ENCODE measurements around the gene KRTAP9-6.

The KRTAP9-6 gene

DNA sequence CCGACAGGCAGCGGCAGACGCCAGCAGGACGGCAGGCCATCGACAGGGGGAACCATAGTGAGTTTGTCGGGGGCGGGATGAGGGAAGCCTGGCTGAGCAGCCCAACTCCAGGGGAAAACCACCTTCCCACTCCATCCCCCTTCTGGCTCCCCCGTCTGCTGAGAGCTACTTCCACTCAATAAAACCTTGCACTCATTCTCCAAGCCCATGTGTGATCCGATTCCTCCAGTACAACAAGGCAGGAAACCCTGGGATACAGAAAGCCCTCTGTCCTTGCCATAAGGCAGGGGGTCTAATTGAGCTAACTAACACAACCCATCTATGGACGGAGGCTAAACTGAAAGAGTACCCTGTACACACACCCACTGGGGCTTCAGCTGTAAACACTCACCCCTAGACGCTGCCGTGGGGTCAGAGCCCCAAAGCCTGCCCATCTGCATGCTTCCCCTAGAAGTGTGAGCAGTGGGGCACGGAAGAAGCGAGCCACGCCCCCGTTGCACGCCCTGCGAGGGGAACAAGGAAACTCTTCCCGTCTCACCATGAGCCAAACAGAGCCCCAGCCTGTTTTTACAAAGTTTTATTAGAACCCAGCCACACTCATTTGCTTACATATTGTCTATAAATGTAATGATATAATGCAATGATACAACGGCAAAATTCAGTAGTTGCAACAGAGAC lies 33.4 kb downstream of the KRTAP9-6 start:
- DNase-seq, result no peak
- Histone ChIP-seq H3K27ac (ENCODE audit: insufficient read depth, low read length, poor library complexity, severe bottlenecking) (no peak overlapping the region), H3K36me3 (ENCODE audit: control insufficient read depth, insufficient read depth, low read length) (no peaks in the 10 kb centered on the region), H3K4me3 (ENCODE audit: insufficient read depth, low read depth, low read length, poor library complexity, severe bottlenecking) (no peak overlapping the region), H3K9me3 (ENCODE audit: control insufficient read depth, low read length) (no peaks in the 10 kb centered on the region), H3K27me3 (replicated peaks; ENCODE audit: control insufficient read depth, insufficient read depth, low read length, poor library complexity, severe bottlenecking) (no peaks in the 10 kb centered on the region), H3K4me1 (ENCODE audit: control insufficient read depth, insufficient read depth, low read length, poor library complexity, severe bottlenecking) (no peaks in the 10 kb centered on the region)

DNA sequence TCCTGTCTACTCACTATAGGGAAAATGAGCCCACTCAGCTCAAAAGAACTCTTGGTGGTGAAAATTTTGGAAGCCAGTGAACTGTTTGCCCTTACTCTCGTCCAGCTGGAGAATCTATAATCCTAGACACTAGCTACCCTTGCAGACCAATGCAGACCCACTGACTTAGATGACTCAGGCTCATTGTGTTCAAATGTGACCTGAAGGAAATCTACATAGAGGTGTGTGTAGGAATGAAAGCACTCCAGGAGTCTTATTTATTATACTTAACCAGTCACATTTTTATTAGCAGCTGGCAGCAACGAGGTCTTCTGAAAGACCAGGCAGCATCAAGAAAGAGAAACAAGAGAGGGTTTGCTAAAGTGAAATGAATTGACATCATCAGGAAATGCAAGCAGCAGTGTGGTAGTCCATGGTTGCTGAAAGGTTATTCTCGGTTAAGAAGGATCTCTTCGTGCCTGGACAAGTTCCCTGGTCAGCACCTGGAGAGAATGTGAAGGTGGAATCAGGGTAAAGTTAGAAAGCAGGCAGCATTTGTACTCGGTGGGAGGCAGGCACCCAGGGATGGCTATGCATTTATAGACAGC lies 36.1 kb downstream of the KRTAP9-6 start:
- peaks cover 3% of the 10 kb centered on the region for H3K4me1 ChIP-seq (ENCODE audit: control insufficient read depth, insufficient read depth, low read length, poor library complexity, severe bottlenecking)
- no peak overlapping the region for H3K27ac ChIP-seq (ENCODE audit: insufficient read depth, low read length, poor library complexity, severe bottlenecking)

DNA sequence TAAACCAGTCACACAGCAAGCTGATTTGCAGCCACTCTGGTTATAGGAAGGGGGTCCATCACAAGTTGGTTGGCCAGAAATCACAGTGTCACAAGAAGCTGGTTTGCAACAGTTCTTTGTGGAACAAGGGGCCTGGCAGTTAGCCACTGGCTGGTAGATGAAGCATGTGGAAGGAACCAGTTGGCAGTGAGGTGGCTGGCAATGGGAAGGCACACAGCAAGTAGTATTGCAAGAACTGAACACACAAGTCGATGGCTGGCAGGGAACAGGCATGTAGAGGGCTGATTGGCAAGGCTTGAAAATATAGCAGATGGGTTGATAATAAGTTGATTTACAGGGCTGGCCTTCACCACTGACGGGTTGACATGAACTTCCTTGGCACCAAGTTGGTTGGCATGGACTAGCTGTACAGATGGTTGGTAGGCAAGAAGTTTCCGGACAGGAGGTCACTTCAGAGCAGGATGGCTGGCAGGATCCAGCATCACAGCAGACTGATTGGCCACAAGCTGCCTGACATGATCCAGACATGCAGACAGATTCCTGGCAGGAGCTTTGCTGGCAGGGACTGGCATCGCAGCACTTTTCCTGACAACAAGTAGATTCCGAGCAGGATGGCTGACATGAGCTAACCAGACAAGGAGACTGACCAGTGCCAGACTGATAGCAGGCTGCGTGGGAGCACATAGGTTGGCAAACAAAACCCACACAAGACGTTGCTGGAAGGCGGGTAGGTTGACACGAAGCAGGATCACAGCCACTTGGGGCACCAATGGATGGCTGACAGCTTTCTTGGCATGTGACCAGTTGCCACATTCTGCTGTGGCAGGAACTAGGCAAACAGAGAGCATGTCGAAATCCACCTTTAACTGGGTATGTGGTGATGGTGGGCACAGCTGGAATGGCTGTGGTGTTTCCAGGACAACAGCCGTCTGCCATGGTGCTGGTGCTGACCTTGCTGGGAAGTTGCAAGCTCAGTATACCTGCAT lies 37.0 kb downstream of the KRTAP9-6 start, which contains the start of gene KRTAP29-1:
KRTAP29-1 (minus strand) TSS at position 936 of the 986 bp plus-strand sequence; CDS start at position 936, 0 bp downstream.
- Histone ChIP-seq H3K4me3 (ENCODE audit: insufficient read depth, low read depth, low read length, poor library complexity, severe bottlenecking) (no peak within 1 kb of the TSS), H3K36me3 (ENCODE audit: control insufficient read depth, insufficient read depth, low read length) (no peaks in the 10 kb centered on the region), H3K27ac (ENCODE audit: insufficient read depth, low read length, poor library complexity, severe bottlenecking) (no peak within 1 kb of the TSS), H3K4me1 (ENCODE audit: control insufficient read depth, insufficient read depth, low read length, poor library complexity, severe bottlenecking) (peaks cover 12% of the 10 kb centered on the region), H3K9me3 (ENCODE audit: control insufficient read depth, low read length) (no peaks in the 10 kb centered on the region), H3K27me3 (replicated peaks; ENCODE audit: control insufficient read depth, insufficient read depth, low read length, poor library complexity, severe bottlenecking) (no peaks in the 10 kb centered on the region)
- no peak for DNase-seq

More for the DNA sequence above, 36.1 kb downstream of the KRTAP9-6 start:
- Histone ChIP-seq H3K36me3 (ENCODE audit: control insufficient read depth, insufficient read depth, low read length) (no peaks in the 10 kb centered on the region), H3K9me3 (ENCODE audit: control insufficient read depth, low read length) (no peaks in the 10 kb centered on the region), H3K27me3 (replicated peaks; ENCODE audit: control insufficient read depth, insufficient read depth, low read length, poor library complexity, severe bottlenecking) (no peaks in the 10 kb centered on the region), H3K4me3 (ENCODE audit: insufficient read depth, low read depth, low read length, poor library complexity, severe bottlenecking) (no peak overlapping the region)
- no peak for DNase-seq

DNA sequence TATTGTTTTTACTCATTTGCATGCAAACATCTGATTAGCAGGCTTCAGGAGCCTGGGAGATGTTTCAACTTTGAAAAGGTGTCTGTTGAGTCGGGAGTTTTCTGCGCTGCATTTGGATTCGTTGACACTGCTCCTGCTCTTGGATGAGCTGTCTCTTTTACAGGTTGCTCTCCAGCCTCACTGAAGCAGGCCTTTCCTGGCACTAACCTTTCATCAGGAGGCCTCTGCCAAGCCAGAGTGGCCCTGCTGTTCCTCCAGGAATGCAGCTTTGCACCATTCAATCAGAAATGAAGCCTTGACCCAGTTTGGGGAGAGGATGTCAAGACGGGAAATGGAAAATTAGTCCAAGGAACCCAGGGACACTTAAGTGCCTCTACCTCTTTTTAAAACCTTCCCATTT lies 37.8 kb downstream of the KRTAP9-6 start:
- Histone ChIP-seq H3K4me3 (ENCODE audit: insufficient read depth, low read depth, low read length, poor library complexity, severe bottlenecking) (no peak overlapping the region), H3K36me3 (ENCODE audit: control insufficient read depth, insufficient read depth, low read length) (no peaks in the 10 kb centered on the region), H3K27ac (ENCODE audit: insufficient read depth, low read length, poor library complexity, severe bottlenecking) (no peak overlapping the region), H3K9me3 (ENCODE audit: control insufficient read depth, low read length) (no peaks in the 10 kb centered on the region), H3K27me3 (replicated peaks; ENCODE audit: control insufficient read depth, insufficient read depth, low read length, poor library complexity, severe bottlenecking) (no peaks in the 10 kb centered on the region), H3K4me1 (ENCODE audit: control insufficient read depth, insufficient read depth, low read length, poor library complexity, severe bottlenecking) (peaks cover 20% of the 10 kb centered on the region)
- no peak for DNase-seq

DNA sequence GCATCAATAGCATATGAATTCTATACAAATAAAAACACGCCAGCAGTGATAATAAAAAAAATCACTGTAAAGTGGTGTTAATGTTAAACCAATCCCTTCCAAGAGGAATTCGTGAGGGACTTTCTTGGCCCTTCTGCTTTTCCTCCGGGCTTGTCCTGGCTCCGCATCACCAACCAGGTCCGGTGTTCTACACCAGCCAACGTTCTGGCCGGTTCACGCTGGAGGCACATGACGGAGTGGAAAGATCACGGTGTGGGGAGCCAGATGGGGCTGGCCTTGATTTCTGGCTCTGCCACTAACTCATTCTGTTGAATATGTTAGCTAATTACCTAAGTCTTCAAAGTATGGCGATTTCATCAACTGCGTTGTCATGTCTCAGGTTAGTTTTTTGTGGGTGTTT lies 38.9 kb downstream of the KRTAP9-6 start:
- Histone ChIP-seq H3K36me3 (ENCODE audit: control insufficient read depth, insufficient read depth, low read length) (no peaks in the 10 kb centered on the region), H3K4me3 (ENCODE audit: insufficient read depth, low read depth, low read length, poor library complexity, severe bottlenecking) (no peak overlapping the region), H3K27ac (ENCODE audit: insufficient read depth, low read length, poor library complexity, severe bottlenecking) (no peak overlapping the region), H3K4me1 (ENCODE audit: control insufficient read depth, insufficient read depth, low read length, poor library complexity, severe bottlenecking) (peaks cover 31% of the 10 kb centered on the region), H3K9me3 (ENCODE audit: control insufficient read depth, low read length) (no peaks in the 10 kb centered on the region), H3K27me3 (replicated peaks; ENCODE audit: control insufficient read depth, insufficient read depth, low read length, poor library complexity, severe bottlenecking) (no peaks in the 10 kb centered on the region)
- DNase-seq, result no peak

GRCh38 chr17:41307647-41308046 lies 42.5 kb downstream of the KRTAP9-6 start:
- H3K9me3 ChIP-seq (ENCODE audit: control insufficient read depth, low read length), result no peaks in the 10 kb centered on the region
- no peak for DNase-seq
- H3K27me3 ChIP-seq (replicated peaks; ENCODE audit: control insufficient read depth, insufficient read depth, low read length, poor library complexity, severe bottlenecking), result no peaks in the 10 kb centered on the region
- no peaks in the 10 kb centered on the region for H3K36me3 ChIP-seq (ENCODE audit: control insufficient read depth, insufficient read depth, low read length)
- H3K27ac ChIP-seq (ENCODE audit: insufficient read depth, low read length, poor library complexity, severe bottlenecking), result peak overlapping the region; percentile 71
- peaks cover 53% of the 10 kb centered on the region for H3K4me1 ChIP-seq (ENCODE audit: control insufficient read depth, insufficient read depth, low read length, poor library complexity, severe bottlenecking)
- no peak overlapping the region for H3K4me3 ChIP-seq (ENCODE audit: insufficient read depth, low read depth, low read length, poor library complexity, severe bottlenecking)

- Histone ChIP-seq H3K36me3 (ENCODE audit: control insufficient read depth, insufficient read depth, low read length) (no peaks in the 10 kb centered on the region), H3K9me3 (ENCODE audit: control insufficient read depth, low read length) (no peaks in the 10 kb centered on the region), H3K4me3 (ENCODE audit: insufficient read depth, low read depth, low read length, poor library complexity, severe bottlenecking) (no peak overlapping the region), H3K4me1 (ENCODE audit: control insufficient read depth, insufficient read depth, low read length, poor library complexity, severe bottlenecking) (peaks cover 53% of the 10 kb centered on the region), H3K27me3 (replicated peaks; ENCODE audit: control insufficient read depth, insufficient read depth, low read length, poor library complexity, severe bottlenecking) (no peaks in the 10 kb centered on the region), H3K27ac (ENCODE audit: insufficient read depth, low read length, poor library complexity, severe bottlenecking) (peak overlapping the region; percentile 71)
- peak; percentile 75 to 83 (median 79) for DNase-seq
Observed at GRCh38 chr17:41308251-41308917, 43.2 kb downstream of the KRTAP9-6 start.

- Histone ChIP-seq H3K36me3 (ENCODE audit: control insufficient read depth, insufficient read depth, low read length) (no peaks in the 10 kb centered on the region), H3K4me1 (ENCODE audit: control insufficient read depth, insufficient read depth, low read length, poor library complexity, severe bottlenecking) (peaks cover 53% of the 10 kb centered on the region), H3K9me3 (ENCODE audit: control insufficient read depth, low read length) (no peaks in the 10 kb centered on the region), H3K27ac (ENCODE audit: insufficient read depth, low read length, poor library complexity, severe bottlenecking) (peak within 1 kb of the TSS; percentile 71), H3K27me3 (replicated peaks; ENCODE audit: control insufficient read depth, insufficient read depth, low read length, poor library complexity, severe bottlenecking) (no peaks in the 10 kb centered on the region), H3K4me3 (ENCODE audit: insufficient read depth, low read depth, low read length, poor library complexity, severe bottlenecking) (no peak within 1 kb of the TSS)
- peak; percentile 38 to 51 (median 42) for DNase-seq
Observed at GRCh38 chr17:41308918-41309359, 43.8 kb downstream of the KRTAP9-6 start, which contains the start of gene KRTAP16-1. Gene KRTAP16-1, minus strand, starts transcription at chr17:41309309. Its CDS starts 56 bp downstream, at chr17:41309253.

GRCh38 chr17:41311111-41311510 lies 45.9 kb downstream of the KRTAP9-6 start:
- peaks cover 51% of the 10 kb centered on the region for H3K4me1 ChIP-seq (ENCODE audit: control insufficient read depth, insufficient read depth, low read length, poor library complexity, severe bottlenecking)
- H3K27ac ChIP-seq (ENCODE audit: insufficient read depth, low read length, poor library complexity, severe bottlenecking), result no peak overlapping the region
- no peaks in the 10 kb centered on the region for H3K9me3 ChIP-seq (ENCODE audit: control insufficient read depth, low read length)
- H3K27me3 ChIP-seq (replicated peaks; ENCODE audit: control insufficient read depth, insufficient read depth, low read length, poor library complexity, severe bottlenecking), result no peaks in the 10 kb centered on the region
- DNase-seq, result no peak
- H3K36me3 ChIP-seq (ENCODE audit: control insufficient read depth, insufficient read depth, low read length), result no peaks in the 10 kb centered on the region
- no peak overlapping the region for H3K4me3 ChIP-seq (ENCODE audit: insufficient read depth, low read depth, low read length, poor library complexity, severe bottlenecking)

All from effector memory CD4-positive, alpha-beta T cell (primary cell).